Measurements from ENCODE around the gene CDON. TPM values are rescaled to one million over a fixed set of nuclear protein-coding genes. Genes with fewer than 3 reads are reported as not detected.

CDON gene
- total RNA-seq, 2 donors from 2014 or later, result 5.6 to 7.3 TPM

- 53 to 66% methylated on average over 14 to 15 of the region's 15 CpGs for WGBS, 2 donors
- no peaks in the 10 kb centered on the region for H3K36me3 ChIP-seq (replicated peaks in 1 of 2; ENCODE audit: insufficient read depth in 1 of 2, low read depth in 2 of 2)
- no peak overlapping the region for H3K27ac ChIP-seq
- peaks cover 6% of the 10 kb centered on the region for H3K4me1 ChIP-seq
- TF ChIP-seq POLR2A (IDR thresholded peaks at IDR 0.05) (no peak), CTCF (IDR thresholded peaks at IDR 0.05) (no peak)
- no peak for ATAC-seq
- H3K9me3 ChIP-seq, result no peaks in the 10 kb centered on the region
- intact Hi-C loops (cut with DNase I), result no loop called here
- H3K4me3 ChIP-seq, result no peak overlapping the region
- no peak for DNase-seq
- H3K27me3 ChIP-seq, result no peaks in the 10 kb centered on the region
Observed at GRCh38 chr11:125945011-125945796, 117.5 kb downstream of the CDON start.

DNA sequence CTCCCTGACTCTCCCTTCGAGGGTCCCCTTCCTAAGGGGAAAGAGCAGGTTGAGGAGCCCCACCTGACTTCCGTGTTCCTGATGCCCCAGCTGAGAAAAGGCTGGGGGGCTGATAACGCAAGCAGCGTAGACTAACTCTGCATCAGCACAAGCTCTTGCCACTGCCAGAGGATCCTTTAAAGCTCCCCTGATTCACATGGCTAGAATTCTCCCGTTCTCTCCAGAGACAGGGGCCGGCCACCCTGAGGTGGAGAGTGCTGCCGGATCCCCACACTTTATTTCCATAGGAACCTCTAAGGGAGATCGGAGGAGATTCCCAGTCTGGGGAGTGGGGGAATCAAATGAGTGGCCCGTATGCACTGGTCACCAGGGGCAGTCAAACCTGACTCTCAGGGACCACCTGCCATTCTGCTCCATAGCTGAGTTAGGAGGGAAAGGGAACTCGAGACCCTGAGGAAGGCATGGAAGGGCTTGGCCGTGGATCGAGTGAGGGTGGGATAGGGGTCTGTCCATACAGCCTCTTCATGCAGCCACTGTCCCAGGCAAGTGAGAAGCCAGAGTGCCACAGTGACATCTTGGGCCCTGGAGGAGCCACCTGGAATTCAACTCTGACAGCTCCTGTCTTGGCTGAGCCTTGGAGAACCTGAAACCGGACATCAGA is 118.2 kb downstream of the CDON start:
- Histone ChIP-seq H3K4me3 (no peak overlapping the region), H3K9me3 (no peaks in the 10 kb centered on the region), H3K4me1 (peaks cover 6% of the 10 kb centered on the region), H3K36me3 (replicated peaks in 1 of 2; ENCODE audit: insufficient read depth in 1 of 2, low read depth in 2 of 2) (no peaks in the 10 kb centered on the region), H3K27me3 (no peaks in the 10 kb centered on the region), H3K27ac (no peak overlapping the region)
- intact Hi-C loops (cut with DNase I), result loop anchor here (5.0 kb wide), 1 partner anchor 253 kb away; no protein-coding TSS in a partner anchor
- 74 to 76% methylated on average over 11 to 13 of the region's 13 CpGs for WGBS, 2 donors
- DNase-seq, result no peak
- ATAC-seq, result no peak
- no peak for TF ChIP-seq CTCF (IDR thresholded peaks at IDR 0.05)
- no peak for TF ChIP-seq POLR2A (IDR thresholded peaks at IDR 0.05)

GRCh38 chr11:125943661-125944349 is 118.9 kb downstream of the CDON start:
- intact Hi-C loops (cut with DNase I), result loop anchor here (5.0 kb wide), 1 partner anchor 253 kb away; no protein-coding TSS in a partner anchor
- WGBS, 2 donors, result 81 to 86% methylated on average over 9 of the region's 9 CpGs
- no peak overlapping the region for H3K4me3 ChIP-seq
- H3K9me3 ChIP-seq, result no peaks in the 10 kb centered on the region
- TF ChIP-seq POLR2A (IDR thresholded peaks at IDR 0.05), result no peak
- no peak for DNase-seq
- peaks cover 6% of the 10 kb centered on the region for H3K4me1 ChIP-seq
- ATAC-seq, result no peak
- no peak overlapping the region for H3K27ac ChIP-seq
- no peaks in the 10 kb centered on the region for H3K36me3 ChIP-seq (replicated peaks in 1 of 2; ENCODE audit: insufficient read depth in 1 of 2, low read depth in 2 of 2)
- no peaks in the 10 kb centered on the region for H3K27me3 ChIP-seq

GRCh38 chr11:125942771-125943428 is 119.8 kb downstream of the CDON start:
- no peaks in the 10 kb centered on the region for H3K9me3 ChIP-seq
- no peak for DNase-seq

More at GRCh38 chr11:125942771-125943428, 119.8 kb downstream of the CDON start:
- no peak overlapping the region for H3K4me3 ChIP-seq
- H3K27me3 ChIP-seq, result no peaks in the 10 kb centered on the region
- H3K4me1 ChIP-seq, result peaks cover 6% of the 10 kb centered on the region
- intact Hi-C loops (cut with DNase I), result loop anchor here (5.0 kb wide), 1 partner anchor 254 kb away; no protein-coding TSS in a partner anchor
- H3K36me3 ChIP-seq (replicated peaks in 1 of 2; ENCODE audit: insufficient read depth in 1 of 2, low read depth in 2 of 2), result no peaks in the 10 kb centered on the region
- ATAC-seq, result no peak
- TF ChIP-seq CTCF (IDR thresholded peaks at IDR 0.05), result no peak
- TF ChIP-seq POLR2A (IDR thresholded peaks at IDR 0.05), result no peak
- 77 to 81% methylated on average over 11 to 12 of the region's 12 CpGs for WGBS, 2 donors
- no peak overlapping the region for H3K27ac ChIP-seq

All from body of pancreas (tissue), 4 donors.